Calu3 (cell line): ENCODE measurements around the gene MACROD2. TPM values are rescaled to one million over a fixed set of nuclear protein-coding genes. Genes with fewer than 3 reads are reported as not detected.

Source experiments
- BruUV-seq: library from RNA; stranded (reverse); fragments of 400-500 nt; replicated peaks from 2 replicates; lab custom pipeline; 2021; lab: Mats Ljungman, UMichigan
- CTCF ChIA-PET: fragments of 300-600 bp; sonication (Branson Sonifier 250); formaldehyde crosslinking; loops from one replicate; lab custom pipeline; 2022; ENCODE audit warnings: antibody characterized with exemption; lab: Charles Lee
- DNase-seq: peaks from one replicate; pipeline ENCODE4 v3.0.0; 2022
- H3K27ac Mint-ChIP-seq: one replicate; pipeline ENCODE4 v1.8.0; 2022; ENCODE audit warnings: mixed read lengths; ENCODE audit not compliant: unreplicated experiment
- H3K27me3 Mint-ChIP-seq: one replicate; pipeline ENCODE4 v1.8.0; 2022; ENCODE audit warnings: mixed read lengths; ENCODE audit not compliant: unreplicated experiment
- H3K36me3 Mint-ChIP-seq: one replicate; pipeline ENCODE4 v1.8.0; 2022; ENCODE audit warnings: mild to moderate bottlenecking, moderate library complexity, mixed read lengths; ENCODE audit not compliant: insufficient read depth, unreplicated experiment
- H3K4me1 Mint-ChIP-seq: one replicate; pipeline ENCODE4 v1.8.0; 2022; ENCODE audit warnings: mild to moderate bottlenecking, low read depth, mixed read lengths; ENCODE audit not compliant: unreplicated experiment
- H3K4me3 Mint-ChIP-seq: one replicate; pipeline ENCODE4 v1.8.0; 2022; ENCODE audit warnings: mild to moderate bottlenecking, low read depth, moderate library complexity, mixed read lengths; ENCODE audit not compliant: unreplicated experiment
- H3K9me3 Mint-ChIP-seq: one replicate; pipeline ENCODE4 v1.8.0; 2022; ENCODE audit warnings: low read depth, mixed read lengths; ENCODE audit not compliant: unreplicated experiment
- CTCF ChIP-seq: fragments of 200-600 bp; IDR thresholded peaks from one replicate; pipeline ENCODE4 v1.8.0; 2022; ENCODE audit warnings: antibody characterized with exemption; ENCODE audit not compliant: unreplicated experiment
- intact Hi-C: fragments of 100-400 bp; cut with micrococcal nuclease; formaldehyde crosslinking; loops from one replicate; pipeline ENCODE4 v1.10.0; 2022; ENCODE audit not compliant: unreplicated experiment
- total RNA-seq: library from RNA; stranded (reverse); gene quantifications from 2 replicates; pipeline ENCODE4 v1.2.3, GENCODE V29; 2022

Gene MACROD2
- total RNA-seq, 1 experiment from 2014 or later, result 29.4 TPM

GRCh38 chr20:14716351-14716801 lies 721.1 kb downstream of the MACROD2 start:
- H3K27ac Mint-ChIP-seq, result no peak overlapping the region
- intact Hi-C loops, result no loop called here
- no peaks in the 10 kb centered on the region for H3K27me3 Mint-ChIP-seq
- CTCF ChIA-PET, result no interaction called here
- DNase-seq, result no peak
- TF ChIP-seq CTCF, result no peak
- peaks cover 4% of the 10 kb centered on the region for H3K9me3 Mint-ChIP-seq
- H3K36me3 Mint-ChIP-seq, result no peaks in the 10 kb centered on the region
- H3K4me3 Mint-ChIP-seq, result no peak overlapping the region
- H3K4me1 Mint-ChIP-seq, result peaks cover 31% of the 10 kb centered on the region
- BruUV-seq, result no TSS peak

- Mint-ChIP-seq H3K27ac (peak overlapping the region; percentile 79), H3K4me3 (no peak overlapping the region)
- CTCF ChIA-PET, result no interaction called here
Measured at GRCh38 chr20:14717134-14717999, 722.1 kb downstream of the MACROD2 start.

GRCh38 chr20:14720251-14720650 lies 724.9 kb downstream of the MACROD2 start:
- TF ChIP-seq CTCF, result no peak
- intact Hi-C loops, result no loop called here
- Mint-ChIP-seq H3K27ac (no peak overlapping the region), H3K4me1 (peaks cover 7% of the 10 kb centered on the region), H3K36me3 (no peaks in the 10 kb centered on the region), H3K9me3 (no peaks in the 10 kb centered on the region), H3K27me3 (no peaks in the 10 kb centered on the region), H3K4me3 (no peak overlapping the region)
- CTCF ChIA-PET, result no interaction called here
- BruUV-seq, result no TSS peak
- DNase-seq, result no peak

More at GRCh38 chr20:14717134-14717999, 722.1 kb downstream of the MACROD2 start:
- Mint-ChIP-seq H3K27me3 (no peaks in the 10 kb centered on the region), H3K9me3 (peaks cover 4% of the 10 kb centered on the region), H3K36me3 (no peaks in the 10 kb centered on the region), H3K4me1 (peaks cover 30% of the 10 kb centered on the region)
- BruUV-seq, result no TSS peak
- DNase-seq, result no peak
- no peak for TF ChIP-seq CTCF
- intact Hi-C loops, result no loop called here

- H3K9me3 Mint-ChIP-seq, result no peaks in the 10 kb centered on the region
- H3K27me3 Mint-ChIP-seq, result no peaks in the 10 kb centered on the region
- no peaks in the 10 kb centered on the region for H3K36me3 Mint-ChIP-seq
- intact Hi-C loops, result no loop called here
- CTCF ChIA-PET, result no interaction called here
- BruUV-seq, result no TSS peak
- H3K27ac Mint-ChIP-seq, result no peak overlapping the region
- no peak overlapping the region for H3K4me3 Mint-ChIP-seq
- DNase-seq, result no peak
- peaks cover 7% of the 10 kb centered on the region for H3K4me1 Mint-ChIP-seq
- no peak for TF ChIP-seq CTCF
Measured at GRCh38 chr20:14721926-14722452, 726.7 kb downstream of the MACROD2 start.
